HepG2 (cell line): ENCODE measurements around the gene IFI27. TPM values are rescaled to one million over a fixed set of nuclear protein-coding genes. Genes with fewer than 3 reads are reported as not detected.

Experiments used
- EP300 ChIP-seq, 3 experiments: sonication (generic) in 1 of 3; formaldehyde crosslinking in 1 of 3; IDR thresholded peaks; 2 replicates each; pipeline versions ENCODE4 v1.5.1 to v1.6.1; 2011 to 2020; ENCODE audit warnings: low read depth in 2 of 3, low read length in 2 of 3, borderline replicate concordance in 1 of 3, improper control_type of control experiment in 1 of 3, mild to moderate bottlenecking in 1 of 3, missing genetic modification reagents in 1 of 3, moderate library complexity in 1 of 3
- ETV6 ChIP-seq: sonication (generic); formaldehyde crosslinking; conservative IDR thresholded peaks from 2 replicates; pipeline ENCODE4 v1.4.0; 2020; ENCODE audit warnings: missing genetic modification reagents
- HDAC6 ChIP-seq: fragments of 200-600 bp; sonication (generic); IDR thresholded peaks from 2 replicates; pipeline ENCODE4 v1.7.0; 2017; ENCODE audit warnings: mild to moderate bottlenecking, antibody characterized with exemption, low read length, low read depth
- LBX2 ChIP-seq: sonication (generic); formaldehyde crosslinking; IDR thresholded peaks from 2 replicates; pipeline ENCODE4 v1.5.0; 2020; ENCODE audit warnings: missing genetic modification reagents, mild to moderate bottlenecking, borderline replicate concordance
- MEIS1 ChIP-seq: sonication (generic); formaldehyde crosslinking; IDR thresholded peaks from 2 replicates; pipeline ENCODE4 v1.9.0; 2021; ENCODE audit warnings: mild to moderate bottlenecking, missing genetic modification reagents, moderate library complexity, borderline replicate concordance
- POLR2A ChIP-seq, 2 experiments: IDR thresholded peaks; 2 replicates each; pipeline ENCODE4 v1.6.1; 2011; ENCODE audit warnings: low read depth in 2 of 2, low read length in 2 of 2, mild to moderate bottlenecking in 1 of 2, moderate library complexity in 1 of 2; ENCODE audit not compliant: insufficient read depth in 1 of 2
- RARA ChIP-seq: IDR thresholded peaks from 2 replicates; pipeline ENCODE4 v1.6.1; 2016; ENCODE audit warnings: missing genetic modification reagents, missing compliant biosample characterization
- RXRB ChIP-seq: IDR thresholded peaks from 2 replicates; pipeline ENCODE4 v1.6.1; 2016; ENCODE audit warnings: borderline replicate concordance, missing genetic modification reagents, missing compliant biosample characterization
- SALL1 ChIP-seq: sonication (generic); formaldehyde crosslinking; IDR thresholded peaks from 2 replicates; pipeline ENCODE4 v1.8.0; 2022; ENCODE audit warnings: mild to moderate bottlenecking, missing genetic modification reagents
- SMAD1 ChIP-seq: sonication (generic); formaldehyde crosslinking; IDR thresholded peaks from 2 replicates; pipeline ENCODE4 v1.4.0; 2020; ENCODE audit warnings: missing genetic modification reagents, low read depth, mild to moderate bottlenecking, borderline replicate concordance
- SP1 ChIP-seq, 2 experiments: fragments of 450-650 bp in 1 of 2; sonication (generic) in 1 of 2; formaldehyde crosslinking in 1 of 2; IDR thresholded peaks; 2 replicates each; pipeline versions ENCODE4 v1.4.0 to v1.6.1; 2016 to 2020; ENCODE audit warnings: missing genetic modification reagents in 1 of 2
- SPEN ChIP-seq: sonication (generic); formaldehyde crosslinking; IDR thresholded peaks from 2 replicates; pipeline ENCODE4 v1.5.1; 2020; ENCODE audit warnings: low read depth, mild to moderate bottlenecking, missing genetic modification reagents
- TARDBP ChIP-seq: sonication (generic); formaldehyde crosslinking; IDR thresholded peaks from 2 replicates; pipeline ENCODE4 v1.8.0; 2022; ENCODE audit warnings: mild to moderate bottlenecking, missing genetic modification reagents
- ZC3H13 ChIP-seq: sonication (generic); formaldehyde crosslinking; IDR thresholded peaks from 2 replicates; pipeline ENCODE4 v1.8.1; 2023; ENCODE audit warnings: mild to moderate bottlenecking, missing genetic modification reagents, moderate library complexity
- ZFP62 ChIP-seq: sonication (generic); formaldehyde crosslinking; IDR thresholded peaks from 2 replicates; pipeline ENCODE4 v1.4.0; 2020; ENCODE audit warnings: missing genetic modification reagents
- ZFP90 ChIP-seq: sonication (generic); formaldehyde crosslinking; IDR thresholded peaks from 2 replicates; pipeline ENCODE4 v1.8.0; 2022; ENCODE audit warnings: missing genetic modification reagents, mild to moderate bottlenecking, inconsistent platforms, borderline replicate concordance
- ZHX1 ChIP-seq: sonication (generic); formaldehyde crosslinking; IDR thresholded peaks from 2 replicates; pipeline ENCODE4 v1.8.1; 2022; ENCODE audit warnings: low read depth, mild to moderate bottlenecking, missing genetic modification reagents
- ZNF496 ChIP-seq: sonication (generic); formaldehyde crosslinking; IDR thresholded peaks from 2 replicates; pipeline ENCODE4 v1.8.1; 2023; ENCODE audit warnings: mild to moderate bottlenecking, moderate library complexity, missing genetic modification reagents; ENCODE audit not compliant: insufficient replicate concordance
- ZNF891 ChIP-seq: sonication (generic); formaldehyde crosslinking; IDR thresholded peaks from 2 replicates; pipeline ENCODE4 v1.5.0; 2020; ENCODE audit warnings: mild to moderate bottlenecking, missing genetic modification reagents
- ZZZ3 ChIP-seq: sonication (generic); formaldehyde crosslinking; IDR thresholded peaks from 2 replicates; pipeline ENCODE4 v1.4.0; 2020; ENCODE audit warnings: missing genetic modification reagents, mild to moderate bottlenecking, borderline replicate concordance
- polyA plus RNA-seq, 8 experiments: library from polyadenylated mRNA; depleted of rRNA in 3 of 8; stranded (reverse) in 7 of 8; unstranded in 1 of 8; fragments of >200 nt; fragmentation: Illumina TruSeq in 4 of 8; extraction: Trizol in 4 of 8; gene quantifications; 2 replicates each; pipeline versions ENCODE4 v1.2.1 to v1.2.3, GENCODE V29; 2011 to 2016; ENCODE audit warnings: low read depth in 4 of 8, missing spikeins in 1 of 8, mixed read lengths in 1 of 8; ENCODE audit not compliant: insufficient read depth in 1 of 8
- total RNA-seq, 5 experiments: library from RNA; depleted of rRNA; stranded (reverse); fragments of >200 nt; fragmentation: Illumina TruSeq; extraction: Trizol; gene quantifications; 2 replicates each; pipeline ENCODE4 v1.2.3, GENCODE V29; 2016; ENCODE audit warnings: low read depth in 1 of 5
- TF ChIP-seq, protein P1 (sequence below): sonication (generic); formaldehyde crosslinking; IDR thresholded peaks from 2 replicates; pipeline ENCODE4 v1.4.0; 2020; ENCODE audit warnings: missing genetic modification reagents

The IFI27 gene
- total and polyA plus RNA-seq, 2 of the 13 experiments (the other 11 are each of a cell fraction or from before 2014, with no cell fraction given), result 1.2 to 1.7 TPM

GRCh38 chr14:94080621-94081385 is 29.7 kb upstream of the IFI27 start, which contains the start of the genes DDX24 and IFI27L1 (continued):
- no peak for TF ChIP-seq EP300 (IDR thresholded peaks at IDR 0.05; ENCODE audit: low read depth in 2 of 2, low read length in 2 of 2)
- TF ChIP-seq EP300 (CRISPR knock-in tag; IDR thresholded peaks at IDR 0.05; ENCODE audit: borderline replicate concordance), result no peak
- no peak for TF ChIP-seq ETV6
- peak; percentile 33; the same call in 1 of the 2 replicates for TF ChIP-seq ZFP90 (CRISPR knock-in tag)
- peak; percentile 89 for TF ChIP-seq ZNF891 (CRISPR knock-in tag)
- no peak; the same call in 1 of the 2 replicates for TF ChIP-seq RXRB (CRISPR knock-in tag)
- TF ChIP-seq ZNF496 (CRISPR knock-in tag), result no peak
- TF ChIP-seq LBX2, result no peak
- 0 out of 2 replicates have a peak, but pooled peaks have one; percentile 46 for TF ChIP-seq ZC3H13 (CRISPR knock-in tag)
- TF ChIP-seq RARA (CRISPR knock-in tag), result no peak
- TF ChIP-seq ZZZ3 (CRISPR knock-in tag), result no peak
- no peak for TF ChIP-seq HDAC6
- TF ChIP-seq SALL1, result peak; percentile 57
- TF ChIP-seq, protein P1, sequence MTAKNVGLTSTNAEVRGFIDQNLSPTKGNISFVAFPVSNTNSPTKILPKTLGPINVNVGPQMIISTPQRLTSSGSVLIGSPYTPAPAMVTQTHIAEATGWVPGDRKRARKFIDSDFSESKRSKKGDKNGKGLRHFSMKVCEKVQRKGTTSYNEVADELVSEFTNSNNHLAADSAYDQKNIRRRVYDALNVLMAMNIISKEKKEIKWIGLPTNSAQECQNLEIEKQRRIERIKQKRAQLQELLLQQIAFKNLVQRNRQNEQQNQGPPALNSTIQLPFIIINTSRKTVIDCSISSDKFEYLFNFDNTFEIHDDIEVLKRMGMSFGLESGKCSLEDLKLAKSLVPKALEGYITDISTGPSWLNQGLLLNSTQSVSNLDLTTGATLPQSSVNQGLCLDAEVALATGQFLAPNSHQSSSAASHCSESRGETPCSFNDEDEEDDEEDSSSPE (CRISPR knock-in tag), result peak; percentile 97
- TF ChIP-seq SPEN (CRISPR knock-in tag), result peak; percentile 71
- 0 out of 2 replicates have a peak, but pooled peaks have one; percentile 18 for TF ChIP-seq ZHX1 (CRISPR knock-in tag)
- TF ChIP-seq SMAD1 (CRISPR knock-in tag), result no peak
- TF ChIP-seq POLR2A (IDR thresholded peaks at IDR 0.05; ENCODE audit: insufficient read depth in 1 of 2, low read depth in 2 of 2, low read length in 2 of 2), result peak; percentile 83 to 89
- no peak for TF ChIP-seq SP1 (IDR thresholded peaks at IDR 0.05)
- TF ChIP-seq SP1 (CRISPR knock-in tag; IDR thresholded peaks at IDR 0.05), result peak; percentile 46; the same call in 1 of the 2 replicates
- TF ChIP-seq TARDBP (CRISPR knock-in tag), result peak; percentile 26; the same call in 1 of the 2 replicates
- TF ChIP-seq MEIS1 (CRISPR knock-in tag), result peak; percentile 71; the same call in 1 of the 2 replicates
- no peak for TF ChIP-seq ZFP62 (CRISPR knock-in tag)
